HG03342 (cell line): ENCODE measurements around the gene RNF5.
A peak's percentile ranks its signal among the peaks of the same experiment; 100 is the strongest.
"Not testable (repeated sequence)": the region's sequence is repeated elsewhere in the genome, so short reads cannot be mapped to it uniquely, and the experiment has no call there.

Source experiments
- ATAC-seq: cut with Tn5 transposase; IDR thresholded peaks from one replicate; pipeline ENCODE4 v1.9.1; 2021; ENCODE audit warnings: mild to moderate bottlenecking, moderate library complexity; ENCODE audit not compliant: unreplicated experiment

The RNF5 gene

DNA sequence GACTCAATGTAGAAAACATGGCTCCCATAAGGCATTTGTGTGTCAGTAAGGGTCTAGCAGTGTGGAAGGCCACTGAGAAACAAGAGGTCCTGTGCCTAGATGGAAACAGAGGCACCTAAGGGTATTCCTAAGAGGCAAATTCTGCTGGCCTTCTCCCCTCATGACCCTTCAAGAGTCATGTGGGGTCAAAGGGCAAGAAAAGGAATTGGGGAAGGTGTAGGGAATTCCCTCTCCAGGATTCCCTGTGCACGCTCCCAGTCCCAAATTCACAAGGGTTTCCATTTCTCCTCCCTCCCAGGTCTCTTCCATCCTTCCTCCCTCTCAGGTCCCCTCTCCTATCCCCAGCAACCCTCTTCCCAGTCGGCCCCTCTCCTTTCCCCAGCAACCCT is 2.9 kb upstream of the RNF5 start:
- no peak for ATAC-seq

DNA sequence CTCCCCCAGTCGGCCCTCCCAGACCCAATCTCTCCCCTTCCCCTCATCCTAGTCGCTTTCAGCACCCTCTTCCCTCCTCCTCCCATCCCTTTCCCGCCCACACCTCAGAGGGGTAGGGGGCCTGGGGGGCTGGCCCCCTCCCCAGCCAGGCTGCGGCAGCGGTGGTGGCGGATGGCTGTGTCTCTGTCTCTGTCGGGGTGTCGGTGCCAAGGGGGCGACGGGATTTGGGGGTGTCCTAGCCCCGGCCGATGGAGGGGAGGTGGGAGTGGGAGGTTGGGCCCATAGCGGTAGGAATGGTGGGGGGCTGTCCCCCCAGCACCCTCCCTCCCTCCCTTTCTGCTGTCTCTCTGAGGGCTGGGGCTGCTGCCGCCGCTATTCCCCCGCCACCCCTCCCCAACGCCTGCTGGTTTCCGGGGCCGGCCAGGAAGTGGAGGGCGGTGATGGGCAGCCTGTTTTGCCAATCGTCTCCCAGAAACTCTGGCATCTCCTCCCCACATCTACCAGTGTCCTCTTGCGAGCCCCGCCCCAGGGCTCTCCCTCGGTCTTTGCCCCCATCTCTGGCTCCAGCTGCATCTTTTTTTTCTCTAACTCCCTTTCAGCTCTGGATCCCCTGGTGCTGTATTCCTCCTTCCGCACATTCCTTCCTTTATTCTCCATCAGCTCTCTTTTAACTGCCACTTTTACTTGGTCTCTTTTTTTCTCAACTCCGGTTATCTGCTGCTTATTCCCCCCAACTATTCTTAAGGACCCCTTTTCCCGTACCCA is 2.3 kb upstream of the RNF5 start, which contains the start of gene AGPAT1:
AGPAT1 (minus strand) TSS at position 374 of the 765 bp plus-strand sequence. CDS start 4,588 bp downstream, outside the sequence.
- peak; percentile 42 for ATAC-seq

DNA sequence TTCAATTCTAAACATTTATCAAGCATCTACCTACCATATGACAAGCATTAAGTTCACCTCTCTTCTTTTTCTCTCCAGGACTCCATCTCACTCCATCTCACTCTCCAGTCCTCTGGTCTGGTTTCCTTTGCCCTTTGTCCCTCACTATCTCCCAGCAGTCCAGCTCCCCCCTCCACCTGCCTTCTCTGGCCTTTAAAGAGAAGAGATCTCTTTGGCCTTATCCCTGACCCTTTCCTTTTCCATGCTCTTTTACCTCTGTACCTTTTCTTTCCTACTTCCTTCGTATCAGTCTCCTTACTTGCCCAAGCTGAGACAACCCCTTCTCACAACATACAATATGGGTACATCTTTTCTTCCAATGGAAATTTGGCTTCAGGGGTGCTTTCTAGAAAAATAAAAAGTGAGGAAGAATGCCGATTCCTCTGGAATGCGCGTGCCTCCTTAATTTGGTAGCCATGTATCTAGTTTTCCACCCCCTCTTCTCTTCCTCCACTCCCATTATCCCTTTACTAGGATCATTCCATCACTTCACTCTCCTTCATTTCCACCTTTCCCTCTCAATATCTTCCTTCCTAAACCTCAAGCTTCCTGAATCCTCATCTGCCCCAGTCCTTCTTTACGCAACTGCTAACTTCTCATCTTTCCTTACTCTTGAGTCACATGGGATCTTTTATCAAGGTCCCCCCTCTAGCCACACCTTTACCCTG is 1.6 kb upstream of the RNF5 start:
- no peak for ATAC-seq

DNA sequence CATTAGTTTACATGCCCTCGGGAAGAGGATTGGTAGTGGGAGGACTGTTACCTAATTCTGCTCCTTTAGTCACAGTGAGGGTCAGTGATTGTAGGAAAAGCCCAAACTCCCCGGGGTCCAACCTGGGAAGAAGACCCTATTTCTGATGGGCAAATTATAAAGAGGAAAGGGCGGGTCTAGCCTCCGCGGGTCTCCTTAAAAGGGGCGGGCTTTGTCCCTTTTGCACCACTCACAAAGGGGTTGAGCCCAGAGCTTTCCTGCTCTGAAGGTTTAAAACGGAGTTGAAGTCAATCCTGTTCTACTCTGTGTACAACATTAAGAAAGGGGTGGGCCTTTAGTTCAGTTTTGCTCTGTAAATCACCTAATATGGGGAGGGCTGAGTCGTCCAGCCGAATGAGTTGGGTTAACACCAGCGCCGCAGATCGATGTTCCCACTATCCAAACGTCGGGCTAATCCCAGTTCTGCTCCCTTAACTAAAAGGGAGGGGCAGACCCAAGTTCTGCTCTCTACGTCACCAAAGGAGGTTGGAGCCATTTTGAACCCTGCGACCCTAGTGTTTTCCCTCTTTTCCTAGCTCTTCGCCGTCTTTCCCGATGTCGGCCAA is 920 bp upstream of the RNF5 start:
- ATAC-seq = no peak

DNA sequence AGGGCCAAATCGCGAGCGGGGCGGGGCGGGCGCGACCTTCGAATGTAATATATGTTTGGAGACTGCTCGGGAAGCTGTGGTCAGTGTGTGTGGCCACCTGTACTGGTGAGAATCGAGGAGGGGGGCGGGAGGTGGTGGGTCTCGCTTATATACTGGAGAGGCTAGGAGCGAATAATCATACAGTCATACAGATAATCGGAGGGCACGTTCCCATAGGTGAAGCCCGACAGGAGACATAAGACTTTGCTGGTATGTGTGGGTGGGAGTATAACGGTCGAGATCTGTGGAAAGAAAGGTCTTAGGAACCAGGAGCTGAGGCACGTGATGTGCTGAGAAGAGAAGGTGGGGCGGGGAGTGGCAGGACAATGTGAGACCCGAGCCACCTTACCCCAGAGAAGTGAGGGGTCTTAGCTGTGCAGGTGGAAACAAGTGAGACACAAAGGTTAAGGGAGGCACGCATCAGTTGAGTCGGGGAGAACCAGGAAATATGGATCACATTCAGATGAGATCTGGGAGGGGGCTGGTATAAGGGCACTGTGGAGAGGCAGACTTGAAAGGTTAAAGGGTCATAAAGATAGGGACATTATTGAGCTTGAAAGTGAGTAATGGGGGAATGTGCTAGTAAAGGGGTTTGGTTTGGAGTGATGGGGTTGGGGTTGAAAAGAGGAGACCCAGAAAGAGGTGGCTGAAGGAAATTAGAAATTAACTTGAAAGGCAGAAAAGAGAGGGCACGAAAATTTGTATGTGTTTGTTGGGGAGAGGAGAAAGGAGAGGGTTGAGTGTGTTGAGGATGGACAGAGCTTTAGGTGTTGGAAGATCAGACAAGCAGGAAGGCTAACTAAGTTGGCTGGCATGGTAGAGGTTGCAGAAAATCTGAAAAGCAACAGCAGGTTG is 589 bp downstream of the RNF5 start:
- ATAC-seq = no peak

DNA sequence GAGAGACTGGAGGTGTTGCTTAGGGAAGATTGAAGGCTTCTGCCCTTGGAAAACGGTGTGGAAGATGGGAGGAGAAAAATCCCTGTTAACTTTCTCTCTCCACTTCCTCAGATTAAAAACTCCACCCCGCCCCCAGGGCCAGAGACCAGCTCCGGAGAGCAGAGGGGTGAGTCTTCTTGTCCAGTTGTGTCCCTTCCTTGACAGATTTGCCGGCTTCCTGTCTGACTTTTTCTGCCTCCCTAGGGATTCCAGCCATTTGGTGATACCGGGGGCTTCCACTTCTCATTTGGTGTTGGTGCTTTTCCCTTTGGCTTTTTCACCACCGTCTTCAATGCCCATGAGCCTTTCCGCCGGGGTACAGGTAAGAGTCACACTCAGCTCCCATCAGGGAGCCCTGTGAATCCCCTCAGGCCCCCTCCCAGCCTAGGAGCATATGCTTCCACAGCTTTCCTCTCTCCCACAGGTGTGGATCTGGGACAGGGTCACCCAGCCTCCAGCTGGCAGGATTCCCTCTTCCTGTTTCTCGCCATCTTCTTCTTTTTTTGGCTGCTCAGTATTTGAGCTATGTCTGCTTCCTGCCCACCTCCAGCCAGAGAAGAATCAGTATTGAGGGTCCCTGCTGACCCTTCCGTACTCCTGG is 1.7 kb downstream of the RNF5 start:
- ATAC-seq = no peak

DNA sequence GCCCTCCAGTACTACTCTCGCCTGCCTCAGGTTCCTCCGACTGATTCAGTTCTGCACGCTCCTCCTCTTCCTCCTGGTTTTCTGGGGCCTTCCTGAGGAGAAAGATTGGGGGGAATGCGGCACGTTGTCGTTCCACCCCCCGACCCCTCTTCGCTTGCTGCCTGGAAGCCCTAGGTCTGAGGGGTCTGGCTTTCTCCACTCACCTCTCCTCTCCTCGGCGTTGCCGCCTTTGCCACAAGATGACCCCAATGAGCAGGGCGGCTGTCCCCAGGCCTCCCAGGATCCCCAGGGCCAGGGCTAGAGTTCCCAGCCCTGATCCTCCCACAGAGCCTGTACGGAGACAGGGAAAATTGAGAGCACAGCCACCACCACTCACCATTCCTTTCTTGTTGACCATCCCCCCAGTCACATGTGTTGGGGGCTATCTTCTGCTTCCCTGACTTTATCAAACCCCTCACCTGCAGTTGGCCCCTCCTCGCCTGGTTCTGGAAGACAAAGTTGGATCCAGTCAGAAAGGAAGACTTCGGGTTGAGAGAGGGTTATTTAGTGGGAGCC is 3.0 kb downstream of the RNF5 start:
- no peak for ATAC-seq

DNA sequence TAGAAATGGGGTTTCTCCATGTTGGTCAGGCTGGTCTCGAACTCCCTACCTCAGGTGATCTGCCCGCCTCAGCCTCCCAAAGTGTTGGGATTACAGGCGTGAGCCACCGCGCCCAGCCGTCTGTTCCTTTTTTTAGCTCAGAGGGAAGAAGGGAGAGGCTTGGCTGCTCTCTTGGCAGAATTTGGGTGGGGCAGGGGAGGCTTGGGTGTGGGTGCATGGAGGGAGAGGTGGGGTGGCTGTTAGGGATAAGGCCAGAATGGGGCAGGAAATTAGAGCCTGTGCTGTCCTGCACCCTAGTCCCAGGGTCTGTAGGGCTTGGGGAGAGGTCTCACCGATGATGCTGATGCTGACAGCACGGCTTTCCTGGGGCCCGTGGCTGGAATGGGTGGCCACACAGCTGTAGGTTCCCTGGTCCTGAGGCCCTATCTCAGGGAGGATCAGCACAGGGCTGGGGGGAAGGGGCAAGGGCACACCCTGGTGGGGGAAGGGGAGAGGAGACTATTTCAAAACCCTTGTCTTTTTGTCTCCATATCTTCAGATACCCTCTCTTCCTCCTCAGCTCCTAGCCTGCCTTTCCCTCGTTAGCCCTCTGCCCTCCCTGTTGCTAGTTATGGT is 3.8 kb downstream of the RNF5 start:
- ATAC-seq = no peak

DNA sequence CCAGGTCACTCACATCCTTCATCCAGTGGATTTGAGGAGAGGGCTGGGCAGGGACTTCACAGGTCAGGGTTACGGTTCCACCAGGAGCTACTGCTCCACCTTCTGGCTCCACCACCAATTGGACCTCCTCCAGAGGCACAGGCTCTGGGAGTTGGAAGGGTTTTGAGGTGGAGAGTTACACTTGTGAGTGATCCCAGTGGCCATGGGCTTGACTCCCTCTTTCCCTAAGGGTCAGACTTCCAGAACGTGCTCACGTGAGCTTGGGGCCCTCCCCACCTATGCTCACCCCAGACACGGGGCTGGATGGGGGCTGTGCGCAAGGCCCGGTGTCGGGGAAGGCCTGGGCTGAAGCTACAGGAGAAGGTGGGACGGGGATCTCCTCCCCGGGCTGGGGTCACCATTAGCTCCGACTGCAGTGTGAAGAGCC is 4.4 kb downstream of the RNF5 start:
- no peak for ATAC-seq

DNA sequence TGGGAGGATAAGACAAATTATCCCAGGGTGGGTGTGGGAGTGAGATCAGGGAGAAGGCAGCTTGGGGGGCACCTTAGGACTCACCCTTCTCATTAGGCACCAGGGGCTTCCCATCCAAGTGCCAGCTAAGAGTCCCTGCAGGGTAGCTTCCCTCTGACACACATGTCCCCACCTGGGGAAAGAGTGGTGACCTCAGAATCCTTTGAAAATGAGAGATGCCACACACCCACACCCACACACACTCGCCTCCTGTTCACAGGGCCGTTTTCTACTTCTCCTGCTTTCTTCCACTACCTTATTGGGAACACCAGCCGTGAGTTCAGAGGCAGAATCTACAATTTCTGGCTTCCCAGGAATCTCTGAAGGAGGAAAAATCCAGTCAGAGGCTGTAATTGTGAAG is 4.8 kb downstream of the RNF5 start:
- no peak for ATAC-seq

DNA sequence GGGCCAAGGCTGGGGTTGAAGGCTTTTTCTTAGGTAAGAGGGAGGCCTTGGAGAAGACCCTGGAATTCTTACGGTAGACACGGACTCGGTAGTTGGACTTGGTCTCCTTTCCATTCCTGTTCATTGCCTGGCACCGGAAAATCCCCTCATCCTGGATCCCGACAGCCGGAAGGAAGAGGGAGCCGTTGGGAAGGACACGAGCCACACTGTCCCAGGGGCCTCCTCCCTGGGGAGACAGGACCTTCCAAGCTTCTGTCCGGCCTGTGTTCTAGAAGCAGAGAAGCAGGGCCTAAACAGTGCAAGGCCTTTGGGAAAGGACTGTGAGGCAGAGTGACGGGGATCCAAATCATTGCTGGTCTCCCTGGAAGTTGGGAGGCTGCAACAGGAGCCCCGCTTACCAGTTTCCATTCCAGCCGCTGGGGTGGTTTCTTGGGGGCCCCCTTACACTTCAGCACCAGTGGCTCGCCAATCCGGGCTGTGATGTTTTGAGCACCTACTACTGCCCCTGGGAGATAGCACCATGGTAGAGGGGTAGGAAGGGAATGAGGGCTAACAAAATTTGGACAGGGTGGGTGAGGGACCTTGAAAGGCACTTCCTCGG is 5.4 kb downstream of the RNF5 start:
- no peak for ATAC-seq

DNA sequence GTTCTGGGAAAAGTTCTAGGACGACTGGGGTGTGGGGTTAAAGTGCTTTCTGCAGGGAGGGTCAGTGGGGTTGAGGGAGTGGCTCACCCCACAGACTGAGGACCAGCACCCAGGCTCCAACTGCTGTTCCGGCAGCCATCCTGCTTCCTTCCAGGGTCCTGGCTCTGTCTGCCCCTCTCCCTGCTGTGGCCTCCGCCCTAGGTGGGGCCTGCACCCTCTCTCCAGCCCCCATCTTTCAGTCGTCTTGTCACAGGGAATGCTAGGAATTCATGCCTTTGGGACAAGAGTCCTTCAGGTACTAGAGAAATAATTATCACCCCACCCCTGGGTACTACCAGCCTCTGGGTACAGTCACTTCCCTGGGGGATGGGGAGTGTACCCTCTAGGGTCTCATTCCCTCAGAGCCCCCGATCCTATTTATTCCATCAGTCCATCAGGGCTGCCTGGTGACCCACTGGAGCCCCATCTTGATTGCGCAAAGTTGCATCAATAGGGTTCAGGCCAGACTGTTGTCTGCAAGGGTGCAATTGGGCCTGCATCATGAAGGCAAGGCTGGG is 6.0 kb downstream of the RNF5 start, which contains the start of gene AGER:
AGER (minus strand) TSS at position 170 of the 557 bp plus-strand sequence; CDS start at position 139, 31 bp downstream.
- ATAC-seq = no peak

DNA sequence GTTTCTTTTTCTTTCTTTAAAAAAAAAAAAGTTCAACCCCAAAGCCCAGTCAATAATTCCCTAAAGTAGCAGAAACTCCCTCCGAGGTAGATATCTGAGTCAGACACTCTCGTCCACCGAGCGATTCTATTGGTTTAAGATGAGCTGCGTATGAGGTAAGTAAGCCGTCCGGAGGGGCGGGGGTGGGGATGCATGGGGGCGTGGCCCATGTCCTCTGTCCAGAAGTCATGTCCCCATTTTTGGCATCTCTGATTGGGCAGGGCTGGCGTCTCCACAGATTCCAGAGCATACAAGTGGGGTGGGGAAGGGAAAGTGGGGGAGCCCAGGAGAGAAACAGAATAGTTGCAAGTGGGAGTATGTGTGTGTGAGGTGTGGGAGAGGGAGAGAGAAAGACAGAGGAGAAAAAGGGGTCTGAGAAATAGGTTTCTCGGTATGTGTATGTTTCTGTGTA is 7.5 kb downstream of the RNF5 start:
- ATAC-seq = not testable (repeated sequence)

DNA sequence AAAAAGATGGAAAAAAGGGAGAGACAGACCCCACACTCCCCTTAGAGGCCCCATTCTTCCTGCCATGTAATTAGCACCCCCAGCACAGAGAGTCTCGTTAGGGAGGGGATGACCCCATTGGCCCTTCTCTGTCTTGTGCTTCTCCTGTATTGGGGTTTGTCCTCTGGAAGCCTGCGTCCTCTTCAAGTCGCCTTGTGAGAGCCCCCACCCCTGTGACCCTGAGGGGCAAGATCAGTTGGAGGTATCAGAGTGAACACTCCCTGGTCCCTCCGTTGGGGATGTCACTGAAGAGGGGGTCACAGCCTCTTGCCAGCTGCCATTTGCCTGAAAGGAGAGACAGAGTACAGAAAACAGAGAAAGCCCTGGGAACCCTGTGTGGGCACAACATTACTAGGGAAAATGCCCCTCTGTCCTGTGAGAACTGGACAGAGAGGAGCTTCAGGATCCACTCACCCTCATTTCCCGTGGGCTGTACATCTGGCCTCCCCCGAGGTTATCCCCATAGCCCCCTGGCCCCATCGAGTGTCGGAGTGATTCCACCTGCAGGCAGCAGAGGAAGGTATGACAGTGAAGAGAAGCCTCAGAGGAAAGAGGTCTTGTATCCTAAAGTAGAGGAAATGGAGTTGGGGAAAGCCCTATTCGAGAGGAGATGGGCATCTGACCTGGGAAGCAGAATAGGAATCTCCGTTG is 8.1 kb downstream of the RNF5 start:
- not testable (repeated sequence) for ATAC-seq

DNA sequence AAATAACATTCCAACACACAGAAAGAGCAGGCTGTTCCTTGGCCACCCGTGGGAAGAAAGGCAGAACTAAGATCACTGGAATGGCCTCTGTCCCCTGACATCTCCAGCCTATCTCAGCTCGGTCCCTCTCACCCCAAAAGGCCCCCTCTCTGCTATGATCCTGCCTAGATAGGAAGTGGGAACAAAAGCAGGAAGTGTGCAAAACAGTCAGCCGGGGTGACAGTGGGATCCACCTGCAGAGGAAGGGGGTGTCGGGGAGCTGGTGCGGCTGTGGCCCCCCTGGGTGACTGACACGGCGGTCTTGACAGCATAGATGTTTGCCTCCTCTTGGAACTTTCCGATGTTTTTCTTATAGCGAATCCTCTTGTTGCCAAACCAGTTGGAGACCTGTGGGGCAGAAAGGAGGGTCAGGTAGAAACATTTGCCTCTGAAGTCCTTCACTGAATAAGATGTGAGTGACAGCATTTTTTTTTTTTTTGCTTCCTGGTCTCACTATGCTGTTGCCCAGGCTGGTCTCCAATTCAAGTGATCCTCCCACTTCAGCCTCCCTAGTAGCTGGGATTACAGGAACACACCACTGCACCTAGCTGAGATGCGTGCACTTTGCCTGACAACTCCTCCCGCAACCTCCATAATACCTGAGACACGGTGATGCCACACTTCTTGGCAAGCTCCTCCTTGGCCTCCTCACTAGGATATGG is 9.0 kb downstream of the RNF5 start:
- ATAC-seq = no peak

DNA sequence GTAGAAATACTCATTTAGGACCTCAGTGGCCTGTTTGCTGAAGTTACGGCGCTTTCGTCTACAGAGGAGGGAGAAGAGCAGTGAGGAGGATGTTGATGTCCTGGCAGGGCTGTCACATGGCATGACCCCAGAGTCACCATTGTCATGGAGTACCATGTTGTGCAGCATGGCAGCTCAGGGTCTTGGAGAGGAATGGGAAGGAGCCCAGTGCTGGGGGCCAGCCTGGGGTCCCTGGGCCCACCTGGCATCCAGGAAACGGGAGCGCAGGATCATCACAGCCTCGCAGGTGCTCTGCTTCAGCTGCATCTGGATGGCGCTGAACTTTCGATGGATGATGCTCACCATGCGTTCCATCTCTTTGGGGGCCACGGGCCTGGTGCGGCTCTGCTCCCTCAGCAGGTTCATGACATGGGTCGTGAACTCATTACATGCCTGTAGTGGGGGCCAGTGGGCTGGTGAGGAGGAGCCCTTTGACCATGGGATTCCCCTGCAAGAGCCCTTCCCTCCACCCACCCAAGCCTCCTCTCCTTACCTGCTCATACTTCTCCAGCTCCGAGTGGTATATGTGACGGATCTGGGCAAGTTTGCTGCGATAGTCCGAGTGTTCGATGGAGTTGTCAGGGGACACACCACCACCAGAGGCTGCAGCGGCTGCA is 9.6 kb downstream of the RNF5 start:
- ATAC-seq = not testable (repeated sequence)
